Activated CD8-positive, alpha-beta T cell treated with anti-CD3 and anti-CD28 coated beads, Interleukin-2, amount 10 ng/mL, durations not matched to agents 7 days and 5 days (primary cell): ENCODE data around the gene ZNF564. TPM values are rescaled to one million over a fixed set of nuclear protein-coding genes. Genes with fewer than 3 reads are reported as not detected.
"Not testable (repeated sequence)": the region's sequence is repeated elsewhere in the genome, so short reads cannot be mapped to it uniquely, and the experiment has no call there.

ENCODE experiments used
- ATAC-seq: fragments of 150-1000 bp; cut with Tn5 transposase; one replicate; pipeline ENCODE4 v1.10.0; 2021; ENCODE audit warnings: moderate library complexity
- CTCF ChIA-PET: fragments of 350-600 bp; sonication (Branson Sonifier 250); formaldehyde crosslinking; loops from one replicate; lab custom pipeline; 2021; ENCODE audit warnings: antibody characterized with exemption; lab: Charles Lee
- POLR2A ChIA-PET: fragments of 350-600 bp; sonication (Branson Sonifier 250); formaldehyde crosslinking; loops from one replicate; lab custom pipeline; 2021; ENCODE audit warnings: antibody characterized with exemption; lab: Charles Lee
- DNase-seq: peaks from one replicate; pipeline ENCODE4 v3.0.0-alpha.2; 2020
- H3K27ac Mint-ChIP-seq: one replicate; pipeline ENCODE4 v1.8.0; 2021; ENCODE audit warnings: mild to moderate bottlenecking, mixed read lengths
- H3K27me3 Mint-ChIP-seq: one replicate; pipeline ENCODE4 v1.8.0; 2021; ENCODE audit warnings: low read depth, mixed read lengths
- H3K36me3 Mint-ChIP-seq: one replicate; pipeline ENCODE4 v1.8.0; 2021; ENCODE audit warnings: low read depth, mixed read lengths
- H3K4me1 Mint-ChIP-seq: one replicate; pipeline ENCODE4 v1.8.0; 2021; ENCODE audit warnings: low read depth, mixed read lengths
- H3K4me3 Mint-ChIP-seq: one replicate; pipeline ENCODE4 v1.8.0; 2021; ENCODE audit warnings: mild to moderate bottlenecking, mixed read lengths
- H3K9me3 Mint-ChIP-seq: one replicate; pipeline ENCODE4 v1.8.0; 2022; ENCODE audit warnings: mixed read lengths; ENCODE audit not compliant: insufficient read depth
- total RNA-seq, 2 experiments: library from RNA; stranded (reverse); gene quantifications; one replicate each; pipeline ENCODE4 v1.2.3, GENCODE V29; 2021

The ZNF564 gene
- total RNA-seq, result 10 to 100 TPM; 10.3 to 10.5 TPM

DNA sequence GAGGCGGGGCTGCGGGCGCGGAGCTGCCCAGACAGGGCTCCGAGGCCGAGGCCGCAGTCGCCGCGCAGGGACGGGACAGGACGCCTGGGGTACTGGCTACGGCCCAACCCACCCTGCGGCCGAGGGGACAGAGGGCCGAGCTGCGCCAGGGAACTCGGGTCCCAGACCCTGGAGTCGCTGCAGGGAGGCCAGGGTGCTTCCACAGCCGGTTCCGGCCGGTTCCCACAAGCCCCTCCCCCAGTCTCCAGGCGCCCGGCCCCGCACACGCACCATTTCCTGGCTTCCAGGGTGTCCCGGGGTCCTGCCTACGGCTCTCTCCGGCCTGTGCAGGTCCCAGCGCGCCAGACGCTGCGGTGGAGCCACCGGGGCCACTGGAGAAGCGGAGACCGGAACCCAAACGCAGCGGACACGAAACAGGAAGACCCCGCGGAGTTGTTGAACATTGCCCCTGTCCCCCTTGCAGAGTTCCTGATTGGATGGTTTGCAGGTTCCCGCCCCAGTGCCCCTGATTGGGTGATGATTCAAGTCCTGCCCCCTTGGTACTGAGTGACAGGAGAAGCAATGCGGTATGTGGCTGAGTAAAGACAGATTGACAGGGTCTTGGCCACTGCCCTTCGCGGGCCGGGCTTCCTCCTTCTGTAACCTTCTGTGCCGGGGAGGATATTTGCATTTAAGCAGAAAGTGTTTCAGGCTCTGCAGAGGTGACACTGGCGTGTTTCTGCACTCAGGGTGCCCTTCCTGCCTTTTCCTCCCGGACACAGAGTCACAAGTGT is at the start of gene ZNF564:
ZNF564 (minus strand) TSS at position 423 of the 773 bp plus-strand sequence; CDS start at position 273, 150 bp downstream.
- ATAC-seq (peak; percentile 99), DNase-seq (peak; percentile 98)
- Mint-ChIP-seq H3K4me1 (peaks cover 37% of the 10 kb centered on the region), H3K4me3 (peak within 1 kb of the TSS; percentile 96), H3K9me3 (peaks cover 7% of the 10 kb centered on the region), H3K36me3 (peaks cover 38% of the 10 kb centered on the region), H3K27ac (peak within 1 kb of the TSS; percentile 95), H3K27me3 (no peaks in the 10 kb centered on the region)
- ChIA-PET POLR2A (interaction anchor here (0.6 to 1.3 kb wide), 5 partner anchors 39 to 627 kb away, joined by 3 to 5 read pairs (median 4); partner anchors contain the start of genes ZNF700 and ZNF709), CTCF (interaction anchor here (0.6 to 1.0 kb wide), 2 partner anchors 9 to 56 kb away, joined by 3 to 4 read pairs; no protein-coding TSS in a partner anchor)

DNA sequence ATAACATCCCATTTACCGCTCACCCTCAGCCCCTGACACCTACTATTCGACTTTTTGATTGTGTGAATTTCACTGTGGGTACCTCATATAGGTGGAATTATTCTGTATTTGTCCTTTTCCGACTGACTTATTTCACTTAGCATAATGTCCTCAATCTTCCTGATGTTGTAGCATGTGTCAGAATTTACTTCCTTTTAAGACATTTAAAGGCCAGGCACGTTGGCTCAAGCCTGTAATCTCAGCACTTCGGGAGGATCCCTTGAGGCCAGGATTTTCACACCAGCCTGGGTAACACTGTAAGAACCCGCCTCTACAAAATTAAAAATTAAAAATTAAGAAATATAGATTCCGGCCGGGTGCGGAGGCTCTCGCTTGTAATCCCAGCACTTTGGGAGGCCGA is 46.3 kb upstream of the ZNF564 start:
- Mint-ChIP-seq H3K4me3 (no peak overlapping the region), H3K27ac (no peak overlapping the region), H3K9me3 (no peaks in the 10 kb centered on the region), H3K4me1 (no peaks in the 10 kb centered on the region), H3K36me3 (peaks cover 35% of the 10 kb centered on the region), H3K27me3 (no peaks in the 10 kb centered on the region)
- ATAC-seq (no peak), DNase-seq (no peak)
- ChIA-PET CTCF (no interaction called here), POLR2A (no interaction called here)

DNA sequence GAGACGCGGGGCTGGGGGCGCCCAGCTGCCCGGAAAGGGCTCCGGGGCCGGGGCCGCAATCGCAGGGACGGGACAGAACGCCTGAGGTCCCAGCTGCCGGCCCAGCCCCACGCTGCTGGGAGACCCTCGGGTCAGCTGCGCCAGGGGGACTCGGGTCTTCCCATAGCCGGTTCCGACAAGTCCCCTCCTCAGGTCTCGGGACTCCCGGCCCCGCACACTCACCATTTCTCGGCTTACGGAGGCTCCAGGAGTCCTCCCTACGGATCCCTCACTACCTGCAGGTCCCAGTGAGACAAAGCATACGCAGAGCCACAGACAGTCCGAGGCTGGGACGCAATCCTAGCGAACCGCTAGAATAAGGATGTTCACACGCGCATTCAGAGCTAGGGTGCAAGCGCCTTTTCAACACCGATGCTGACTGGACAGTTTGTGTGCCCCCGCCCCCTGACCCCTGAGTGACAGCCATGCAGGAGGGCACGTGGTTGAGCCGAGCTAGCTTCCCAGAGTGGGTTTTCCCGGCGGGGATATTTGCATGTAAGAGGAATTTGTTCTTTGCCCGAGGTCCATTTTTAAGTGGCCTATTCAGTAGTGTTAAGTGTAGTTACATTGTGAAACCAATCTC is 45.8 kb upstream of the ZNF564 start:
- Mint-ChIP-seq H3K36me3 (peaks cover 29% of the 10 kb centered on the region), H3K27me3 (no peaks in the 10 kb centered on the region), H3K9me3 (no peaks in the 10 kb centered on the region), H3K4me3 (no peak overlapping the region), H3K27ac (no peak overlapping the region), H3K4me1 (no peaks in the 10 kb centered on the region)
- DNase-seq, result no peak
- POLR2A ChIA-PET, result no interaction called here
- CTCF ChIA-PET, result no interaction called here
- ATAC-seq, result no peak

DNA sequence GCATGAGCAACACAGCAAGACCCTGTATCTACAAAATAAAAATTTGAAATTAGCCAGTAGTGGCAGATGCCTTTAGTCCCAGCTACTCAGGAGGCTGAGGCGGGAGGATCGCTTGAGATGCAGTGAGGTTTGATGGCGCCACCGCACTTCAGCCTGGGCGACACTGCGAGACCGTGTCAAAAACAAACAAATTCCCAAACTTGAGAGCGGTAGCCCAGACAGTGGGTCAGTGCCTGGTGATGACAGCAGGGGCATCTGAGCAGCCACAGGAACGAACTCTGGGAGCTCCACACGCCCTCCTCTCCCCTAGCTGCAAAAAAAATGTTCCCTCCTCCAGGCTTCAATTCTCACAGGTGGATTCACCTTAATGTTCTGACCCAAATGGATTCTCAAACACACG is 45.2 kb upstream of the ZNF564 start:
- Mint-ChIP-seq H3K9me3 (no peaks in the 10 kb centered on the region), H3K4me3 (no peak overlapping the region), H3K36me3 (peaks cover 28% of the 10 kb centered on the region), H3K27ac (no peak overlapping the region), H3K4me1 (no peaks in the 10 kb centered on the region), H3K27me3 (no peaks in the 10 kb centered on the region)
- ChIA-PET CTCF (no interaction called here), POLR2A (interaction anchor here (0.6 kb wide), 1 partner anchor 34 kb away, joined by 3 read pairs; no protein-coding TSS in a partner anchor)
- no peak for ATAC-seq
- no peak for DNase-seq

DNA sequence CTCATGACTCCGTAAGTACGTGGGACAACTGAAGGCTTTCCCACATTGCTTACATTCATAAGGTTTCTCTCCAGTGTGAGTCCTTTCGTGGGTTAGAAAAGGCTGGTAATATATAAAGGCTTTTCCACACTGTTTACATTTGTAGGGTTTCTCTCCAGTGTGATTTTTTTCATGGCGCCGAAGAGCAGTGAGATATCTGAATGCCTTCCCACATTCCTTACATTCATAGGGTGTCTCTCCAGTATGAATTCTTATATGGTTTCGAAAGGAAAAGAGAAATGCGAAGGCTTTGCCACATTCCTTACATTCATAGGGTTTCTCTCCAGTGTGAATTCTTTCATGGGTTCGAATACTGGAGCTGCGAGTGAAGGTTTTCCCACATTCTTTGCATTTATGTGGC is 29.8 kb upstream of the ZNF564 start:
- Mint-ChIP-seq H3K4me3 (no peak overlapping the region), H3K27me3 (no peaks in the 10 kb centered on the region), H3K9me3 (peaks cover 25% of the 10 kb centered on the region), H3K4me1 (no peaks in the 10 kb centered on the region), H3K27ac (no peak overlapping the region), H3K36me3 (peaks cover 62% of the 10 kb centered on the region)
- POLR2A ChIA-PET, result no interaction called here
- CTCF ChIA-PET, result no interaction called here
- ATAC-seq, result no peak
- DNase-seq, result no peak

DNA sequence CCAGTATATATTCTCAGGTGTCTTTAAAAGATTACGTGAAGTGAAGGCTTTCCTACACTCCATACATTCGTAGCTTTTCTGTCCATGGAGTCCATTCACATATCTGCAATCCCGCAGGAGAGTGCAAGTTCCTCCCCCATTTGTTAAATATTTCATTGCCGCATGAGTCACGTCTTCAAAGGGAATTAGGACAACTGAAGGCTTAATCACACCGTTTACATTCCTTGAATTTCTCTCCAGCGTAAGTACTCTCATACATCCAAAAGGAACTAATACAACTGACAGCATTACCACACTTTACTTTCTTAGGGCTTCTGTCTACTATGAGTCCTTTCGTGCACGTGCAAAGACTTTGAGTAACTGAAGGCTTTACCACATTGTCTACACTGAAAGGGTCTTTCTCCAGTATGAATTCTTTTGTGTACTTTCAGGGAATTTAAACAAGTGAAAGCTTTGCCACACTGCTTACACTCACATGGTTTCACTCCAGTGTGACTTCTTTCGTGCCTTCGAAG is 29.0 kb upstream of the ZNF564 start:
- H3K36me3 Mint-ChIP-seq, result peaks cover 66% of the 10 kb centered on the region
- H3K4me1 Mint-ChIP-seq, result no peaks in the 10 kb centered on the region
- H3K27ac Mint-ChIP-seq, result no peak overlapping the region
- no peaks in the 10 kb centered on the region for H3K27me3 Mint-ChIP-seq
- H3K4me3 Mint-ChIP-seq, result no peak overlapping the region
- ChIA-PET CTCF (no interaction called here), POLR2A (no interaction called here)
- ATAC-seq, result no peak
- H3K9me3 Mint-ChIP-seq, result peaks cover 25% of the 10 kb centered on the region
- DNase-seq, result no peak

DNA sequence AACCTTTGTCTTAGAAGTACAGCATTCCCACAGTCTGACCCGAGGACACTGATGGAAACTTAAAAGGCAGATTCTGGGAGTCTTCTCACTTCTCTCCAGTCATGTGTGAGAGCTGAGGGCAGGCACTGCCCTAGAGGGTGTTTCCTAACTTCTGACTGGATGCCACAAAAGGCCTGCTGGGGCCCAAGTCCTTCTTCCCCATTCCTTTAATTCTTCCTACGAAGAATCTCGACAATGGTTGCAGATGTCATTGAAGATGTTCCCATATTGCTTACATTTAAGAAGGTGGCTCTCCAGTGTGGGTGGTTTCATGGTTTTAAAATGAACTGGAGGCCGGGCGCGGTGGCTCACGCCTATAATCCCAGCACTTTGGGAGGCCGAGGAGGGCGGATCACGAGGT is 27.4 kb upstream of the ZNF564 start:
- ChIA-PET POLR2A (no interaction called here), CTCF (no interaction called here)
- ATAC-seq (no peak), DNase-seq (no peak)
- Mint-ChIP-seq H3K4me1 (peaks cover 11% of the 10 kb centered on the region), H3K4me3 (no peak overlapping the region), H3K27me3 (no peaks in the 10 kb centered on the region), H3K9me3 (peaks cover 25% of the 10 kb centered on the region), H3K36me3 (peaks cover 69% of the 10 kb centered on the region), H3K27ac (no peak overlapping the region)

DNA sequence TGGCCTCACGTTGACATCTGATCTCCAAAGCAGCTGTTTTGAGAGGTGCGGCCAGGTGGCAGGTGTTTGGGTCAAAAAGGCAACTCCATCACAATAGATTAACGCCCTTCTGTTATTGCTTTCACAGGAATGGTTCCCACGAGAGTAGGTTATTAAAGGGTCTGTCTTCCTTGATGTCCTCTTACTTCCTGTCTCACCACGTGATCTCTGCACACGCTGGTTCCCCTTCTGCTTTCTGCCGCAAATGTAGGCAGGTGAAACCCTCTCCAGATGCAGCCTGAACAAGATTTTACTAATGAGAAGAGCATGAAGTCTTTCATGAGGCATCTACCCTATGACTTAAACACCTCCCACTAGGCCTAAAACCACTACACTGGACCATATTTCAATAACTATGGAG is 22.8 kb upstream of the ZNF564 start:
- POLR2A ChIA-PET, result no interaction called here
- ATAC-seq (no peak), DNase-seq (no peak)
- peaks cover 11% of the 10 kb centered on the region for H3K4me1 Mint-ChIP-seq
- no peak overlapping the region for H3K27ac Mint-ChIP-seq
- CTCF ChIA-PET, result no interaction called here
- H3K36me3 Mint-ChIP-seq, result peaks cover 26% of the 10 kb centered on the region
- no peaks in the 10 kb centered on the region for H3K9me3 Mint-ChIP-seq
- H3K4me3 Mint-ChIP-seq, result no peak overlapping the region
- H3K27me3 Mint-ChIP-seq, result no peaks in the 10 kb centered on the region

DNA sequence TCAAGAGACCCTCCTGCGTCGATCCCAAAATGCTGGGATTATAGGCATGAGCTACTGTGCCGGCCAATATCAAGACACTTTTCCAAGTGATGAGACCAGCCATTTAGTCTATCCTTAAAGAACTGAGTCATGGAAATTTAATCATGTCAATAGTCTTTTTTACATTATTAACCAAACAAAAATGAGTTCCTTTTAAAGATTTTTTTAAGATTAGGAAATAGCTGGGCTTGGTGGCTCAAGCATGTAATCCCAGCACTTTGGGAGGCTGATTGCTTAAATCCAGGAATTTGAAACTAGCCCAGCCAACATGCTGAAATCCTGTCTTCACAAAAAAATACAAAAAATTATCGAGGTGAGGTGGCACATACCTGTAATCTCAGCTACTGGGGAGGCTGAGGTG is 16.7 kb upstream of the ZNF564 start:
- Mint-ChIP-seq H3K4me1 (peaks cover 7% of the 10 kb centered on the region), H3K4me3 (no peak overlapping the region), H3K27me3 (no peaks in the 10 kb centered on the region), H3K9me3 (no peaks in the 10 kb centered on the region), H3K27ac (no peak overlapping the region), H3K36me3 (no peaks in the 10 kb centered on the region)
- ATAC-seq (no peak), DNase-seq (no peak)
- ChIA-PET CTCF (interaction anchor here (1.4 kb wide), 1 partner anchor 104 kb away, joined by 4 read pairs; no protein-coding TSS in a partner anchor), POLR2A (interaction anchor here (1.2 kb wide), 1 partner anchor 101 kb away, joined by 4 read pairs; a partner anchor contains a TSS)

DNA sequence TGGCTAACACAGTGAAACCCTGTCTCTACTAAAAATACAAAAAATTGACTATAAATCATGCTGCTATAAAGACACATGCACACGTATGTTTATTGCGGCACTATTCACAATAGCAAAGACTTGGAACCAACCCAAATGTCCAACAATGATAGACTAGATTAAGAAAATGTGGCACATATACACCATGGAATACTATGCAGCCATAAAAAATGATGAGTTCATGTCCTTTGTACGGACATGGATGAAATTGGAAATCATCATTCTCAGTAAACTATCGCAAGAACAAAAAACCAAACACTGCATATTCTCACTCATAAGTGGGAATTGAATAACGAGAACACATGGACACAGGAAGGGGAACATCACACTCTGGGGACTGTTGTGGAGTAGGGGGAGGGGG is 15.1 kb upstream of the ZNF564 start:
- H3K4me3 Mint-ChIP-seq, H3K27ac Mint-ChIP-seq, DNase-seq, ATAC-seq, CTCF ChIA-PET, POLR2A ChIA-PET, H3K9me3 Mint-ChIP-seq, H3K36me3 Mint-ChIP-seq, H3K4me1 Mint-ChIP-seq, H3K27me3 Mint-ChIP-seq: not testable (repeated sequence)

DNA sequence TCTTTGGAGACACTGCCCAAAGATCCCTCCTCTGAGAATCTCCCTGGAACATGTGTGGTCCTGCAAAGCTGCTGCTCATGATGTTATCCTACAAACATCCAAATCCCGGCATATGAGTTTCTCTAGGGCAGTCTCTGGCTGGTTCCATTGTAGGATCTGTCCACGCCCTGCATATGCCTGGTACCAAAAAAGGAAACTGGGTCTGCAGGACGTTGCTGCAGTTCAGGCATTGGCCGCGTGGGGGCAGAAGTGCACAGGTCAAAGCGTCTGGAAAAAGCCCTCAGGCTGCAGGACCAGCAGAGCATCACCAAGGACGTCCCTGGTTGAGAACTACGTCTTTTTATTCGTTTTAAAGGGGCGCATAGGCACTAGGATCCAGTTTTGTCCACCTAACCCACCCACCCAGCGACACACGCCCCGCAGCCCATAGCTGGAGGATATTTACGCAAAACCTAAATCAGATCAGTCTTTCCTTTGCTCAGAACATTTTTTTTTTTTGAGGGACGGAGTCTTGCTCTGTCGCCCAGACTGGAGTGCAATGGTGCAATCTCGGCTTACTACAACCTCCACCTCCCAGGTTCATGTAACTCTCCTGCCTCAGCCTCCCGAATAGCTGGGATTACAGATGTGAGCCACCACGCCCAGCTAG is 12.9 kb upstream of the ZNF564 start:
- H3K4me3 Mint-ChIP-seq, result no peak overlapping the region
- H3K36me3 Mint-ChIP-seq, result no peaks in the 10 kb centered on the region
- POLR2A ChIA-PET, result interaction anchor here (0.7 to 1.1 kb wide), 2 partner anchors 47 to 108 kb away, joined by 3 to 4 read pairs; partner anchors contain the start of genes ZNF490 and ZNF791
- no peaks in the 10 kb centered on the region for H3K9me3 Mint-ChIP-seq
- CTCF ChIA-PET, result interaction anchor here (0.7 to 2.1 kb wide), 19 partner anchors 9 to 473 kb away, joined by 3 to 11 read pairs (median 4); partner anchors contain the start of genes FBXW9, MAN2B1, WDR83 and ZNF490
- H3K4me1 Mint-ChIP-seq, result peaks cover 7% of the 10 kb centered on the region
- H3K27me3 Mint-ChIP-seq, result no peaks in the 10 kb centered on the region
- peak; percentile 93 for DNase-seq
- ATAC-seq, result peak; percentile 93
- H3K27ac Mint-ChIP-seq, result peak overlapping the region; percentile 4
